HL-60 (cell line): ENCODE results near the gene COA5.

Source experiments
- GABPA ChIP-seq: IDR thresholded peaks from 2 replicates; pipeline ENCODE4 v1.6.1; 2012; ENCODE audit warnings: low read depth
- POLR2AphosphoS5 ChIP-seq: IDR thresholded peaks from 2 replicates; pipeline ENCODE4 v1.6.1; 2012; ENCODE audit warnings: low read depth
- TF ChIP-seq, protein P1 (sequence below): IDR thresholded peaks from one replicate; pipeline ENCODE4 v1.5.1; 2011; ENCODE audit warnings: low read length, control low read depth, inconsistent platforms; ENCODE audit not compliant: insufficient read depth
- TF ChIP-seq, protein P2 (sequence below): IDR thresholded peaks from 2 replicates; pipeline ENCODE4 v1.6.1; 2012; ENCODE audit warnings: low read depth; ENCODE audit not compliant: insufficient replicate concordance

DNA sequence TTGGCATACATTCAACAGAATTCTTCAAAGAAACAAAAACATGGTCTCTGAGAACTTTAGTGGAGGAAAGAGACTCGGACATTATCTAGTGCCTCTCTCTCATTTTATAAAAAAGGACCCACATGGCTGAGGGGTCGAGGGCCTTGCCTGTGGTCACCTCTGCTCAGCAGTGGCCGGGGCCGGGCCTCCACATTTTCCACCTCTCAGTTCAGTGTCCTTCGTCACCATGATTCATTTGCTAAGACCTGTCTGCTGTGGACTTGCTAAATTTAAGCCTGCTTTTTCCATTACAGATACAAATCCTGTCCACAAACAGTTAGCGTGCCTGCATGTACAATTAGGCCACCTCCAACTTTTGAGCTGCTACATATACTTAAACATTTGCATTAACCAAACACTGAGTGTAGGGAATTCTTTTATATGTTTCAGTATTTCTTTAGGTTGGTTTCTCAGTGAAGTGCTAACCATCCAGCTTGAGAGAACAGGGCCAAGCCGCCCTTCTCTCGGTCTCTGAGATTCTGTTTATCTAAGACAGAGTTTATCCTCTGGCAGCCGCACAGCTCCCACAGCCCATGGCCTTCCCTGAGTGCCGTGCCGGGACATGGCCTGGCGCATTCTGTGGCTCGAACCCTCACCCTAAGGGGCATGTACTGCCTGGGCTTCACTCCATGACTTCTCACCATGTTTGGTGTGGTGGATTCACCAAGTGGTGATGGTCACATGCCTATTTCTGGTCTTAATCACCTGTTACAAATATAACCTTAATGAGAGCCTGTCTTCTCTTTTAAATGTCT lies 46.2 kb downstream of the COA5 start:
- TF ChIP-seq POLR2AphosphoS5 (no peak), GABPA (no peak)
- TF ChIP-seq, protein P1, sequence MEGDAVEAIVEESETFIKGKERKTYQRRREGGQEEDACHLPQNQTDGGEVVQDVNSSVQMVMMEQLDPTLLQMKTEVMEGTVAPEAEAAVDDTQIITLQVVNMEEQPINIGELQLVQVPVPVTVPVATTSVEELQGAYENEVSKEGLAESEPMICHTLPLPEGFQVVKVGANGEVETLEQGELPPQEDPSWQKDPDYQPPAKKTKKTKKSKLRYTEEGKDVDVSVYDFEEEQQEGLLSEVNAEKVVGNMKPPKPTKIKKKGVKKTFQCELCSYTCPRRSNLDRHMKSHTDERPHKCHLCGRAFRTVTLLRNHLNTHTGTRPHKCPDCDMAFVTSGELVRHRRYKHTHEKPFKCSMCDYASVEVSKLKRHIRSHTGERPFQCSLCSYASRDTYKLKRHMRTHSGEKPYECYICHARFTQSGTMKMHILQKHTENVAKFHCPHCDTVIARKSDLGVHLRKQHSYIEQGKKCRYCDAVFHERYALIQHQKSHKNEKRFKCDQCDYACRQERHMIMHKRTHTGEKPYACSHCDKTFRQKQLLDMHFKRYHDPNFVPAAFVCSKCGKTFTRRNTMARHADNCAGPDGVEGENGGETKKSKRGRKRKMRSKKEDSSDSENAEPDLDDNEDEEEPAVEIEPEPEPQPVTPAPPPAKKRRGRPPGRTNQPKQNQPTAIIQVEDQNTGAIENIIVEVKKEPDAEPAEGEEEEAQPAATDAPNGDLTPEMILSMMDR: no peak
- TF ChIP-seq, protein P2, sequence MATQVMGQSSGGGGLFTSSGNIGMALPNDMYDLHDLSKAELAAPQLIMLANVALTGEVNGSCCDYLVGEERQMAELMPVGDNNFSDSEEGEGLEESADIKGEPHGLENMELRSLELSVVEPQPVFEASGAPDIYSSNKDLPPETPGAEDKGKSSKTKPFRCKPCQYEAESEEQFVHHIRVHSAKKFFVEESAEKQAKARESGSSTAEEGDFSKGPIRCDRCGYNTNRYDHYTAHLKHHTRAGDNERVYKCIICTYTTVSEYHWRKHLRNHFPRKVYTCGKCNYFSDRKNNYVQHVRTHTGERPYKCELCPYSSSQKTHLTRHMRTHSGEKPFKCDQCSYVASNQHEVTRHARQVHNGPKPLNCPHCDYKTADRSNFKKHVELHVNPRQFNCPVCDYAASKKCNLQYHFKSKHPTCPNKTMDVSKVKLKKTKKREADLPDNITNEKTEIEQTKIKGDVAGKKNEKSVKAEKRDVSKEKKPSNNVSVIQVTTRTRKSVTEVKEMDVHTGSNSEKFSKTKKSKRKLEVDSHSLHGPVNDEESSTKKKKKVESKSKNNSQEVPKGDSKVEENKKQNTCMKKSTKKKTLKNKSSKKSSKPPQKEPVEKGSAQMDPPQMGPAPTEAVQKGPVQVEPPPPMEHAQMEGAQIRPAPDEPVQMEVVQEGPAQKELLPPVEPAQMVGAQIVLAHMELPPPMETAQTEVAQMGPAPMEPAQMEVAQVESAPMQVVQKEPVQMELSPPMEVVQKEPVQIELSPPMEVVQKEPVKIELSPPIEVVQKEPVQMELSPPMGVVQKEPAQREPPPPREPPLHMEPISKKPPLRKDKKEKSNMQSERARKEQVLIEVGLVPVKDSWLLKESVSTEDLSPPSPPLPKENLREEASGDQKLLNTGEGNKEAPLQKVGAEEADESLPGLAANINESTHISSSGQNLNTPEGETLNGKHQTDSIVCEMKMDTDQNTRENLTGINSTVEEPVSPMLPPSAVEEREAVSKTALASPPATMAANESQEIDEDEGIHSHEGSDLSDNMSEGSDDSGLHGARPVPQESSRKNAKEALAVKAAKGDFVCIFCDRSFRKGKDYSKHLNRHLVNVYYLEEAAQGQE: no peak
